BE2C (cell line): ENCODE data around the gene ALG8. TPM values are rescaled to one million over a fixed set of nuclear protein-coding genes. Genes with fewer than 3 reads are reported as not detected.

Experiments
- DNase-seq: peaks from one replicate; pipeline ENCODE4 v3.0.0-alpha.2; 2020
- H3K27me3 ChIP-seq: fragments of 250-450 bp; sonication (Bioruptor Pico); 2 replicates; pipeline ENCODE4 v1.5.1; 2020; ENCODE audit warnings: mild to moderate bottlenecking
- H3K36me3 ChIP-seq: fragments of 250-450 bp; sonication (Bioruptor Pico); 2 replicates; pipeline ENCODE4 v1.5.1; 2020; ENCODE audit warnings: mild to moderate bottlenecking
- H3K4me1 ChIP-seq: fragments of 250-450 bp; sonication (Bioruptor Pico); 2 replicates; pipeline ENCODE4 v1.5.1; 2020
- H3K4me3 ChIP-seq: 2 replicates; pipeline ENCODE4 v1.5.1; 2011; ENCODE audit warnings: low read depth, low read length
- H3K9me3 ChIP-seq: fragments of 250-450 bp; sonication (Bioruptor Pico); 2 replicates; pipeline ENCODE4 v1.5.1; 2020
- CTCF ChIP-seq: IDR thresholded peaks from 2 replicates; pipeline ENCODE4 v1.5.1; 2012; ENCODE audit warnings: mild to moderate bottlenecking, low read depth, low read length
- polyA plus RNA-seq: library from polyadenylated mRNA; unstranded; fragments of >200 nt; gene quantifications from one replicate; pipeline ENCODE4 v1.2.1, GENCODE V29; 2012; ENCODE audit warnings: low read depth, missing spikeins; ENCODE audit not compliant: insufficient read length, insufficient read depth

The ALG8 gene
- polyA plus RNA-seq, result 56.2 TPM

- H3K4me3 ChIP-seq, result peak within 1 kb of the TSS; percentile 74
- peaks cover 15% of the 10 kb centered on the region for H3K36me3 ChIP-seq
- peaks cover 2% of the 10 kb centered on the region; the same call in 1 of the 2 replicates for H3K4me1 ChIP-seq
- peak; percentile 96 for DNase-seq
- no peaks in the 10 kb centered on the region for H3K9me3 ChIP-seq
- no peak for TF ChIP-seq CTCF
- no peaks in the 10 kb centered on the region for H3K27me3 ChIP-seq
Observed at GRCh38 chr11:78139422-78140391, at the start of gene ALG8. ALG8 (minus strand) TSS chr11:78139626; CDS start chr11:78139588, 38 bp downstream.

DNA sequence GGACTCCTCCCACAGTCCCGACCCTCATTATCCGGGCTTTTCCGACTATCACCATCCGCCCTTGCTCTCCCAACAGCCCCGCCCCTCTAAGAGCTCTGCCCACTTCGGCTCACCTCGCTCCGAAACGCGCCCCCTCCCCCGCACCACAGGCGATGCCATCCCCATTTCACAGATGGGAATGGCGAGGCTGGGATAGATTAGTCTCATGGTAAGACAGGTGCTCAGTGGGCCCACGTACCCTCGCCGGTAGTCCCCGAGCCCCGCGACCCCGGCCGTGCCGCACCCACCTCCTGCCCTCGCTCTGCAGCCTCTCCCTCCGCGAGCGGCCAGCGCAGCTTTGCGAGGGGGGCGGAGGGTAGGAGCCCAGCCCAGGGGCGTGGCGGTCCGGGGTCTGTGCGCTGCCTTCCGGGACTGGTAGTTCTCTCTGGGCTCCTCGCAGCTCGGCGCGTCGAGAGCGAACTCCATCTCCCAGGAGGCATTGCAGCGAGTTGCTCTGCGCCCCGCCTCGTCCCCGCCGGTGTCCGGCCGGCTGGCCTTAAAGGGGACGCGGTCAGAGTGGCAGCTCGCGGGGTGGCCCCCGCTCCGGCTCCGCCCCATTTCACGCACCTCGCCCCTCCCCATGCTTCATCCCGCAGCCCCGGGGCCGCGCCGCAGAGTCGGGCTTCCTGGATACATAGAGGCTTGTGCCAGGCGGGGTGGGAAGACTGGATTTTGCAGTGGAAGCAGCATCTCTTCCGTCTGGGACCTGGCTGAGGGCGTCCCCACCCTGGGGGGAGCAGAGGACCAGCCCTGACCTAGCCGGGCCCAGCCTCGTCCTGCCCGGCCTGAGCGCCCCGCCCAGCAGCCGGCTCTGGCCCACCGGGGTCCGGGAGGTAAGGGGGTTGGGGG lies 49.1 kb upstream of the ALG8 start, which contains the start of the genes KCTD21 and USP35:
TSS of gene KCTD21 (minus strand) at position 341 of the 888 bp plus-strand sequence. CDS start 14,072 bp downstream, outside the sequence.
TSS of gene USP35 (plus strand) at position 634 of the 888 bp plus-strand sequence. CDS start 7,327 bp downstream, outside the sequence.
- no peaks in the 10 kb centered on the region for H3K27me3 ChIP-seq
- DNase-seq, result peak; percentile 98

GRCh38 chr11:78187366-78188285 lies 48.2 kb upstream of the ALG8 start:
- Histone ChIP-seq H3K9me3 (no peaks in the 10 kb centered on the region), H3K4me3 (peak overlapping the region; percentile 88), H3K36me3 (no peaks in the 10 kb centered on the region), H3K27me3 (no peaks in the 10 kb centered on the region), H3K4me1 (no peaks in the 10 kb centered on the region; the same call in none of the 2 replicates)
- TF ChIP-seq CTCF, result no peak
- DNase-seq, result no peak

More for the DNA sequence above, 49.1 kb upstream of the ALG8 start, which contains the start of the genes KCTD21 and USP35:
- no peaks in the 10 kb centered on the region for H3K36me3 ChIP-seq
- peak within 1 kb of the TSS; percentile 88 for H3K4me3 ChIP-seq
- no peak for TF ChIP-seq CTCF
- H3K4me1 ChIP-seq, result no peaks in the 10 kb centered on the region; the same call in none of the 2 replicates
- no peaks in the 10 kb centered on the region for H3K9me3 ChIP-seq

- DNase-seq, result no peak
- Histone ChIP-seq H3K27me3 (no peaks in the 10 kb centered on the region), H3K4me1 (peaks cover 9% of the 10 kb centered on the region), H3K4me3 (no peak overlapping the region), H3K9me3 (no peaks in the 10 kb centered on the region), H3K36me3 (no peaks in the 10 kb centered on the region)
- no peak for TF ChIP-seq CTCF
Observed at GRCh38 chr11:78181185-78181584, 41.8 kb upstream of the ALG8 start.

DNA sequence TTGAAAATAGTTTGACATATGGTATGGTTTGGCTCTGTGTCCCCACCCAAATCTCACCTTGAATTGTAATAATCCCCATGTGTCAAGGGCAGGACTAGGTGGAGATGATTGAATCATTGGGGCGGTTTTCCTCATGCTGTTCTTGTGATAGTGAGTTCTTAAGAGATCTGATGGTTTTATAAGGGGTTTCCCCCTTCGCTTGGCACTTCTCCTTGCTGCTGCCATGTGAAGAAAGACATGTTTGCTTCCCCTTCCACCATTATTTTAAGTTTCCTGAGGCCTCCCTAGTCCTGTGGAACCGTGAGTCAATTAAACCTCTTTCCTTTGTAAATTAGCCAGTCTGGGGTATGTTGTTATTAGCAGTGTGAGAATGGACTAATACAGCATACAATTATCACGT lies 41.3 kb upstream of the ALG8 start:
- H3K4me1 ChIP-seq, result peaks cover 9% of the 10 kb centered on the region
- DNase-seq, result no peak
- H3K27me3 ChIP-seq, result no peaks in the 10 kb centered on the region
- H3K36me3 ChIP-seq, result no peaks in the 10 kb centered on the region
- no peak for TF ChIP-seq CTCF
- H3K4me3 ChIP-seq, result no peak overlapping the region
- no peaks in the 10 kb centered on the region for H3K9me3 ChIP-seq
